GM11168 (cell line): ENCODE results near the gene EEPD1.

Experiments used
- in situ Hi-C: fragments of 300-500 bp; cut with MboI; formaldehyde crosslinking; loops from one replicate; pipeline ENCODE4 v1.12.0; 2022; ENCODE audit warnings: low sequenced_read_pairs; ENCODE audit not compliant: unreplicated experiment

EEPD1 gene

DNA sequence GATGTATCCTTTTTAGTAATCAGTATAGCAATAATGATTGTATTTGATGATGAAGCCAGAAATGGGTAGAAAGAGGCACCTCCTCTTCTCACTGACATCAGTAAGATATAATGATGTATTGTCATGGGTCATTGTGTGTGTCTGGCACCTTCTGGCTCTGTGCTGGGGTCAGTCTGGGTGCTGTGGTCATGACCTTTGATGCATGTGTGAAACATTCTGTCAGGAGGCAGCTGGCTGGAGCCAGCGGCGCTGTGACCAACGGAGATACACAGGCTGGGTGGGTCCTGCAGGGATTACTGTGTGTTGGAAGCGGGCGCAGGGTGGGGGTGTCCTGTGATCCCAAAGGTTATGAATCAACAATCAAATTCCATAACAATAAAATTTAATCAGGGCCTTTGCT, 35.2 kb downstream of the EEPD1 start:
- in situ Hi-C loops: no loop called here

DNA sequence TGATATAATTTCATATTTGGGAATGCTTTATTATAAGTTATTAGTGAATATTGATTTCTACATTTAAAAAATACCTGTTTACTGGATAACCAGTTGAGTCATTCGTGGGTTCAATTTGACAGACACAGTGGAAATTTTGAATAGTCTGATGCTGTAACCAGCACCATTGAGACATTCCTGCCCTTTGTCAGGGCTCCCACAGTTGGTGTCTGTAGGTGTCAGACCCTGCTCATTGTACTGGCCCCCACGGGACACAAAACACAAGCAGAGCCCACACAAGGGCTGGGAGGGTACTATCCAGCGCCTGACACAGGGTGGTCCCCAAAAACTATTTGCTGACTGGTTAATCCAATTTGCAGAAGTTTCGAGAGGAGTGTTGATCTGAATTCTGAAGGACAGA, 35.9 kb downstream of the EEPD1 start:
- in situ Hi-C loops: no loop called here

GRCh38 chr7:36190447-36191291, 37.6 kb downstream of the EEPD1 start:
- in situ Hi-C loops: no loop called here

DNA sequence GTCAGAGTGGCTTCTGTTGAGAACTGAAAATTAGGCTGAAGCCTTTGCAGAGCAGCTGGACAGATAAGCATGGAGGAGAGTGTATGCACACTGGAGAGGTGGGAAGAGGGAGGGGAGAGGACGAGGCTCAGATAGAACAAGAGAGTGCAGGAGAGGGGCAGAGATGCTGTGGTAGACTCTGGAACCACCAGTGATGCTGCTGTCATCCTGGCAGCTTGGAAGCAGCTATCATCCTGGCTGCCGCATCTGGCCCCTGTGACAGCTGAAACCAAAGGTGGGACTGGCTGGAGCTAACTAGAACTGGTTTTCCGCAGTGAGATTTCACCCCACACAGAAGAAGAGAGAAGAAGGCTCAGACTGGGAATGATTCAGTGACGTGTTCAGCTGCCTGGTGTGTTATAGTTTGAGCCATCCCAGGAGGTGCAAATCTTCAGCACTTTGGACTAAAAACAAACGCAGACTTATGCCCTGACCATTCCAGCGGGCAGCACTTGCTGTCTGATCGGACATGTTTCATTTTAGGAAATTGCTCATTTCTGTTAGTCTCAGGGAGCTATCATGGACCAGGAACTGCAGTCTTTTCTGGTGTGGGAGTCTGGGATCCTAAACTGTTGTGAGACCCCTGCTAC, 38.4 kb downstream of the EEPD1 start:
- in situ Hi-C loops: no loop called here

DNA sequence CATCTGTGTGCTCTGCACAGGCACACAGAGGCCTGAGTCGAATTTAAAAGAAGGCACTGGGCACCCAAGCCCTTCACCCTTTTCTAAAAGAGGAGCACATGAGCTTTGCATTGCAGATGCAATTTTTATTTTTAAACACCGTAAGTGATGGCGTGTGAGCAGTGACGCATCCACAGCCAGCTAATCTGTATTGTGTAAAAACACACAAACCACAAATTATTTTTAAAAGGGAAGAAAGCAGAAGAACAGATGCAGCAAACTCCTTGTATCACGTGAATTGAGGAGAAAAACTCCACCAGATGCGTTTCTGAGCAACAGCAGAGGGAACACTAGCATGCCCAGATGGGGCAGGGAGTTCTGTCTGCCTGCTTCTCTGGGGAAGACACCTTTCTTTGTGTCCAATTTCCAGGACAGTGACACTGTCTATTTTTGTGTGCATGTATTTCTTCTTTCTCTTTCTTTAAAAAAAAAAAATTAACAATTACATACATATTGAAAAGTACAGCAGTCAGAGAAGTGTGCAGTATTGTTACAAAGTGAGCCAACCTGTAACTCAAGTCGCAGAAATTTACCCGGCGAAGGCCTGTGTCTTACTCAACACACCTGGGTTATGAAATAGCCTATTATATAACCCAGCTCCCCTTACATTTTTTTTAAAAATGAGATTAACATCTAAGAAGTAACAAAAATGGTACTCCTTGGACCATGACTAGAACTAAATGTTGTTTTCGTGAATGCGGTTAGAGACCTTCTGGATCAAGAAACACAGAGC, 39.2 kb downstream of the EEPD1 start:
- in situ Hi-C loops: no loop called here

- in situ Hi-C loops: no loop called here
Observed at GRCh38 chr7:36192877-36193276, 39.8 kb downstream of the EEPD1 start.

GRCh38 chr7:36198854-36199266, 45.8 kb downstream of the EEPD1 start:
- in situ Hi-C loops: no loop called here

DNA sequence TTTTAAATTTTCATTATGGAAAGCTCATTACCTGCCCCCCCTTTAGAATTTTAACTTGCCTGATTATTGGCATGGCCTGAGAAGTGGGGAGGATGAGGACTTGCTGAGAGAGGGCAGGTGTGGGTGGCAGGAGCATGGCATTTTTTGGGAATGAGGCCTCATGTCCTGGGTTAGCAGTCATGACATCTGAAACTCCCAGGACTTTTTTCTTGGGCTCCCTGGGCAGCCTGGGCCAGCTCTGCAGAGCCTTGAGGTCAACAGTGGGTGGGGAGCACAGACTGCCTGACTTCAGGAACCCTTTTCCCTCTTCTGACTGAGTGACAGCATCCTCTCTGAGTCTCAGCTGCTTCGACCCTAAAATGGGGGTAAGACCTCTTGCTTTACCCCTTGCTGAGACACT, 46.3 kb downstream of the EEPD1 start:
- in situ Hi-C loops: no loop called here

DNA sequence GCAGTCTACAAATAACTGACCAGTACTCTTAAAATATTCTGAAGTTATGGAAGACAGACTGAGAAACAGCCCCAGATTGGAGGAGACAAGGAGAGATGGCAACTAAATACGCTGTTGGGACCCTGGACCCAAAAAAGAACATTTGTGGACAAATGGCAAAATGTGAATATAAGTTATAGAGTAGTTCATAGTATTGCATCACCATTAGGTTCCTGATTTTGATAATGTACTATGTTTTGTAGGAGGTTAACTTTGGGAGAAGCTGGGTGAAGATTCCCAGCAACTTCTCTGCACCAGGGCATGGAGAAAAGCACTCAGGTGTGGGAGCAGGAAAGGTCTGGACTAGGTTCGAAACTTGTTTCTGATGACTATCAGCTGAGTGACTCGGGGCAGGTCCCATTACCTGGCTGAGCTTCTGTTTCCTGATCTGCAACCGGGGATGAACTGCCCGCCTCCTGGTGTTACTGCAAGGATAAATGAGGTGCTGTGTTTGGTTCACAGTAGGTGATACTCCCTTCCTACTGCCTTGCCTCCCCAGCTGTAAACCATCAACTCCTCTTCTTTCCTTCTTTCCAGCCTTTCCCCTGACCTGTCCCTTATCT, 48.2 kb downstream of the EEPD1 start:
- in situ Hi-C loops: no loop called here

- in situ Hi-C loops: no loop called here
Observed at GRCh38 chr7:36202398-36202797, 49.3 kb downstream of the EEPD1 start.

DNA sequence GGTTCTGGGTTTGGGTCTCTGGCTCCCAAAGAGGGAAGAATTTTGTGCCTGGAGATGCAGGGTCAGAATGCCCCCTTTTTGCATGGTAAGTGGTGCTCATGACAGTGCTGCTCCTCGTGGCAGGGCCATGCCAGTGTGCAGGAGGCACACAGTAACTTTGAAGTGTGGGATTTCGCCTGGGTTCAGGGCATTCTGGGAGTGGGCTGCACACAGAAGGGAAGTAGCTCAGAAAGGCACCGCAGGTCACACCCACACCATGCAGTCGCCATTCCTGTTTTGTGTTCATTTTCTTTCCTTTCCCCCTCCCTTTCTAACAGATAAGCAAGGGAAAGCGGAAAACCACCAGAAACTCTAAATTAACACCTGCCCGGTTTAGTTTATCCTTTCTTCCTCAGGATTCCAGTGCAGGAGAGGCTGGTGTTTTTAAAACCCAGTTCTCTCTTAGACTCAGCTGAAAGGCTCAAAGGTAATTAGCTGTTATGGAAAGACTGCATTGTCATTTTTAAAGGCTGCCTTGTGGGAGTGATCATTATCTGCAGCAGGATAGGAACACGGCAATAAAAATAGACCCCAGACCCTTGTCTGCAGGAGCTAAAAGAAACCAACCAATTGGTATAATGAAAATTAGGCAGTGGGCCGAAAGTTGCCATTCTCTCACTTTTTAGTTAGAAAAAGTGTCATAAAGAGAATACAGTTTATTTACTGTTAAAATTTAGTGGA, 50.2 kb downstream of the EEPD1 start:
- in situ Hi-C loops: no loop called here

DNA sequence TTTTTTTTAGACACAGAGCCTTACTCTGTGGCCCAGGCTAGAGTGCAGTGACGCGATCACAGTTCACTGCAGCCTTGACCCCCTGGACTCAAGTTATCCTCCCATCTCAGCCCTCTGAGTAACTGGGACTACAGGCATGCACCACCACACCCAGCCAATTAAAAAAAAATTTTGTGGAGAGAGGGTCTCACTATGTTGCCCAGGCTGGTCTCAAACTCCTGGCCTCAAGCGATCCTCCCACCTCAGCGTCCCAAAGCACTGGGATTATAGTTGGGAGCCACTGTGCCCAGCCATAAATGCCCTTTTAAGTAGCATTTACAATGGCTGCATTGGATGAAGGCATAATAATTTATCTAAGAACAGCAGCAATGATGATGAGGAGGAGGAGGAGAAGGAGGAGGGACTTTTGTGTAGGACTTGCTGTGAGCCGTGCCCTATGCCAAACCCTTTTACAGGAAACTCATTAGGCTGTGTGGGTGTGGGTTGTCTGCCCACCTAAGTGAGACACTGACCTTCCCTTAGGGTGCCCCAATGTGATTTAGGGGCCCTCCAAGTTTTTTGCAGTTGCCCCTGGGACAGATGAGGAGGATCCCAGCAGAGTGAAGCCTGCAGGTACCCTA, 51.1 kb downstream of the EEPD1 start:
- in situ Hi-C loops: no loop called here

GRCh38 chr7:36204929-36205635, 52.0 kb downstream of the EEPD1 start:
- in situ Hi-C loops: no loop called here

DNA sequence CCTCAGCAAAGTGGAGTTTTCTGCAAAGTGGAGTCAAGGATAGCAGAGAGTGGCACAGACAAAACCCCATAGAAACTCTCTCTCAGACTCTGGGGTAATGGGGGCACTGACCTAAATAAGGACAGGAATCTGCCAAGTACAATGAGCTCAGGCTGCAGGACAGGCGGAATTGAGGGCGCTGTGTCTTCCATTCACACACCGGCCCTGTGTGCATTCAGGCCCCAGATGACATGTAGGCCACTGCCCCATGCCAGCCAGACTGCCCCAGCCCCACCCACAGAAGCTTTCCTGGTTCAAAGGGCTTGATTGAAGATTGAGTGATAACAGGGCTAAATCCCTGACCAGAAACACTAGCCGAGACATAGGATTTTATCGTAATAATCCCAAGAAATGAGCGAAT, 52.7 kb downstream of the EEPD1 start:
- in situ Hi-C loops: no loop called here

DNA sequence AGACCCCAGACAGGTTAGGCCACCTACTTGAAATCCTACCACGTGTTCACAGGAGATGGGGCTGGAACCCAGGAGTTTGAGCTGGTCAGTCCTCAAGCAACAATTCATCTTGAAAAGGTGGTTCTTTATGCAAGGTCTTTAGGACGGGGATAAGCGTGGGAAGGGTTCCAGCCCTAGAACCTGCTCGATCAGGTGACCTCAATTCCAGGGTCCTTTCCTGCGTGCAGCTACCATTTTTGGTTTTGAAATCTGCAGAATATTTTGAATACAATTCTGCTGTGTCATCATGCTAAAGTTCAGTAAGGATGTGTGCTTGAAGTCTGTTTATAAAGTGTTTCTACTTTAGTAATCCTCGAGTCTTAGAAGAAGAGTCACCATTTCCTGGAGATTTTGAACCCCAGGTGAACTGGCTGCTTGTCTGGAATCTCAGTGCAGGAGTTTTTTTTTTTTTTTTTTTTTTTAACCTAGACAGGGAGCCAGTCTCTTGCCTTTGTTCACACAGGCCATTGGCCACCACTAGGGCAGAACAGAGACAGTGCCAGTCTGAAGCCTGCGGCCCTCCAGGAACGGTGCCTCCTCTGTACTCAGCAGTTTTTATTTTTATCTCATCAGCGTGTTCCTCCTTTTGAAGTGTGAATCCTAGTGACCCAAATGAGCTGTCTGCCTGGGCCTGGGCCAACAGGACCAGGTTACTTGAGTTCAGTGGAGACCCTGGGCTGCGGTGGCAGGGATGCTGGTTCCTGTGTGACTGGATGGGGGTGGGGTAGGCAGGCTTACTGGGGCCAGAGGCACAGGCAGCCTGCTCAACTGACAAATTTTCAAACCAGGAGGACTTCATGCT, 54.6 kb downstream of the EEPD1 start:
- in situ Hi-C loops: no loop called here

DNA sequence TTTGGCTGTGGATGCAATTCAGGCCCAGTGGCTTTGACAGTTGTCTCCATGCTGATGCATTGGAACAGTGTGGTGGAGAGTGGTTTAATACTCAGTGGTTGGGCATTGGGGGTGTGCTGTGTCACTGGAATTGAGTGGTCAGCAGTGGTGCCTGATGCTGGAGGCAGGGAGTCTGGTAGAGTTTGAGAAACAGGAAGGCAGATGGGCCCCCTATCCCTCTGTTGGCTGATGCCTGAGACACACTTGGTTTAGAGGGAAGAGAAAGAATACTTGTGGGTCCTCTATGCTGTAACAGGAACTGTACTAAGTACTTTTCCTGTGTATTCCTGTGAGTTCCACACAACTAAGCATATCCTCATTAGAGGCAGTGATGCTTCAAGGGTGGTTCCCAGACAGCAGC, 55.4 kb downstream of the EEPD1 start:
- in situ Hi-C loops: no loop called here

DNA sequence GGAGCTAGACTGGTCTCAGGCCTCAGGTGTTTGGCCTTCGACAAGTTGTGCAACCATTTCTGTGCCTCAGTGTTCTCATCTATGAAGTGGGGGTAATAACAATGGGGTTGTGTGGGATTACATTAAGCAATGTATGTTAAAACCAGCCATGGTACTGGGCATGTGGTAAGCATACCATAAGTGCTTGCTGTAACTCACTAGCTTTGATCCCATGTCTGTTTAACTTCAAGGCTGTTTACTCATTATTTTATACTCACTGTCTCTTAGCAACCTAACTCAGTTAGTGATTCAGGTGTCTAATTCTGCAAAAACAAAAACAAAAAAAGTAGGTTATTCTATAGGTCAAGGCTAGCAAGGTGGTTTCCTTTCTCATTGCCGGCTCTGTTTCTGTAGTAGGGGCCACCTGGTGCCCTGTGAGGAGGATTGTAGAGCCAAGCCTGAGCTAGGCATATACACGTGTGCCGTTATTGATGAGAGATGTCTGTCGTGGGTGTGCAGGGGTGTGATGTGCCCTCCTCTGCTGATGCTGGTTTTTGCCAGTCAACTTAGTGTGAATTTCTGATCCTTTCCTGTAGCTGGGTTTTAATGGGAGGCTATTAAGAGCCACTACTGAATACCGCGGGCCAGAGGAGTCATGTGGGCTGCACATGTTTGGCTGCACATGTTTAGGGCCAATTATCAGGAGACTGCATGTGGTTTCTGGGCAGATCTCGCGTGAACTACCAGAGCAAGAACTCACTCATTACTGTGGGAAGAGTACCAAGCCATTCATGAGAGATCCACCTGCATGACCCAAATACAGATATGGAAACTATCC, 56.2 kb downstream of the EEPD1 start:
- in situ Hi-C loops: no loop called here
